ENCODE data around the gene SMCHD1. TPM values are rescaled to one million over a fixed set of nuclear protein-coding genes. Genes with fewer than 3 reads are reported as not detected.
"Not testable (repeated sequence)": the region's sequence is repeated elsewhere in the genome, so short reads cannot be mapped to it uniquely, and the experiment has no call there.

The SMCHD1 gene
- total RNA-seq, 1 donor from 2014 or later = 28.3 TPM

- no peaks in the 10 kb centered on the region for H3K9me3 Mint-ChIP-seq (ENCODE audit: unreplicated experiment)
- no peak overlapping the region for H3K27ac Mint-ChIP-seq (ENCODE audit: unreplicated experiment)
- H3K4me3 Mint-ChIP-seq (ENCODE audit: unreplicated experiment) = no peak overlapping the region
- H3K27me3 Mint-ChIP-seq (ENCODE audit: unreplicated experiment) = peaks cover 16% of the 10 kb centered on the region
- H3K4me1 Mint-ChIP-seq (ENCODE audit: unreplicated experiment) = peaks cover 29% of the 10 kb centered on the region
- H3K36me3 Mint-ChIP-seq (ENCODE audit: low read depth, unreplicated experiment) = no peaks in the 10 kb centered on the region
- DNase-seq (ENCODE audit: low spot score) = no peak
- TF ChIP-seq CTCF (IDR thresholded peaks at IDR 0.05; ENCODE audit: unreplicated experiment) = no peak
These were observed 195.3 kb downstream of the SMCHD1 start for GRCh38 chr18:2850816-2851215.

- Mint-ChIP-seq H3K36me3 (ENCODE audit: low read depth, unreplicated experiment) (no peaks in the 10 kb centered on the region), H3K4me3 (ENCODE audit: unreplicated experiment) (no peak overlapping the region), H3K27ac (ENCODE audit: unreplicated experiment) (no peak overlapping the region), H3K4me1 (ENCODE audit: unreplicated experiment) (peaks cover 24% of the 10 kb centered on the region), H3K9me3 (ENCODE audit: unreplicated experiment) (no peaks in the 10 kb centered on the region), H3K27me3 (ENCODE audit: unreplicated experiment) (peaks cover 11% of the 10 kb centered on the region)
- no peak for DNase-seq (ENCODE audit: low spot score)
- no peak for TF ChIP-seq CTCF (IDR thresholded peaks at IDR 0.05; ENCODE audit: unreplicated experiment)
These were observed 196.2 kb downstream of the SMCHD1 start for GRCh38 chr18:2851771-2852170.

- DNase-seq (ENCODE audit: low spot score); H3K9me3 Mint-ChIP-seq (ENCODE audit: unreplicated experiment); H3K4me3 Mint-ChIP-seq (ENCODE audit: unreplicated experiment); H3K27ac Mint-ChIP-seq (ENCODE audit: unreplicated experiment); H3K36me3 Mint-ChIP-seq (ENCODE audit: low read depth, unreplicated experiment): not testable (repeated sequence)
- peaks cover 11% of the 10 kb centered on the region for H3K27me3 Mint-ChIP-seq (ENCODE audit: unreplicated experiment)
- H3K4me1 Mint-ChIP-seq (ENCODE audit: unreplicated experiment) = peaks cover 24% of the 10 kb centered on the region
These were observed 196.9 kb downstream of the SMCHD1 start for GRCh38 chr18:2852460-2852859.

- no peaks in the 10 kb centered on the region for H3K9me3 Mint-ChIP-seq (ENCODE audit: unreplicated experiment)
- no peak for TF ChIP-seq CTCF (IDR thresholded peaks at IDR 0.05; ENCODE audit: unreplicated experiment)
- H3K36me3 Mint-ChIP-seq (ENCODE audit: low read depth, unreplicated experiment) = no peaks in the 10 kb centered on the region
- peaks cover 5% of the 10 kb centered on the region for H3K27me3 Mint-ChIP-seq (ENCODE audit: unreplicated experiment)
- DNase-seq (ENCODE audit: low spot score) = no peak
- H3K27ac Mint-ChIP-seq (ENCODE audit: unreplicated experiment) = no peak overlapping the region
- peaks cover 19% of the 10 kb centered on the region for H3K4me1 Mint-ChIP-seq (ENCODE audit: unreplicated experiment)
- H3K4me3 Mint-ChIP-seq (ENCODE audit: unreplicated experiment) = no peak overlapping the region
These were observed 197.8 kb downstream of the SMCHD1 start for GRCh38 chr18:2853173-2853925.

- no peak for DNase-seq (ENCODE audit: low spot score)
- Mint-ChIP-seq H3K27me3 (ENCODE audit: unreplicated experiment) (peaks cover 3% of the 10 kb centered on the region), H3K4me1 (ENCODE audit: unreplicated experiment) (peaks cover 16% of the 10 kb centered on the region), H3K9me3 (ENCODE audit: unreplicated experiment) (no peaks in the 10 kb centered on the region), H3K36me3 (ENCODE audit: low read depth, unreplicated experiment) (no peaks in the 10 kb centered on the region), H3K27ac (ENCODE audit: unreplicated experiment) (no peak overlapping the region), H3K4me3 (ENCODE audit: unreplicated experiment) (no peak overlapping the region)
- TF ChIP-seq CTCF (IDR thresholded peaks at IDR 0.05; ENCODE audit: unreplicated experiment) = no peak
These were observed 198.6 kb downstream of the SMCHD1 start for GRCh38 chr18:2853926-2854664.

Other genes starting within 250 kb of the SMCHD1 start
- gene METTL4, start 84.2 kb upstream of the SMCHD1 start, total RNA-seq (ENCODE audit: unreplicated experiment) = 13.8 TPM
- 8.6 TPM for gene NDC80, start 84.2 kb upstream of the SMCHD1 start, total RNA-seq (ENCODE audit: unreplicated experiment)
- gene EMILIN2, start 191.3 kb downstream of the SMCHD1 start, total RNA-seq (ENCODE audit: unreplicated experiment) = 6.8 TPM

Measured in endothelial cell (in vitro differentiated cells).